K562 (cell line): ENCODE data around the gene SPATA3. TPM values are rescaled to one million over a fixed set of nuclear protein-coding genes. Genes with fewer than 3 reads are reported as not detected.

Source experiments
- CHD1 ChIP-seq: fragments of 200-600 bp; sonication (generic); IDR thresholded peaks from one replicate; pipeline ENCODE4 v1.6.1; 2012; ENCODE audit warnings: mild to moderate bottlenecking, moderate library complexity, low read length, inconsistent platforms
- CREB1 ChIP-seq, 2 experiments: sonication (generic) in 1 of 2; formaldehyde crosslinking in 1 of 2; IDR thresholded peaks; 2 replicates each; pipeline versions ENCODE4 v1.6.1 to v1.8.0; 2012 to 2022; ENCODE audit warnings: inconsistent platforms in 1 of 2, mild to moderate bottlenecking in 1 of 2, missing genetic modification reagents in 1 of 2, moderate library complexity in 1 of 2
- FOXM1 ChIP-seq, 2 experiments: fragments of 450-650 bp in 1 of 2; sonication (generic) in 1 of 2; formaldehyde crosslinking in 1 of 2; IDR thresholded peaks; 2 replicates each; pipeline versions ENCODE4 v1.6.1 to v1.9.0; 2017 to 2022; ENCODE audit warnings: low read depth in 2 of 2, mild to moderate bottlenecking in 2 of 2, missing genetic modification reagents in 1 of 2, moderate library complexity in 1 of 2
- FUS ChIP-seq: fragments of 200-400 bp; formaldehyde crosslinking; optimal IDR thresholded peaks from 2 replicates; pipeline ENCODE3; 2017; ENCODE audit warnings: low read depth, low read length
- HNRNPH1 ChIP-seq: fragments of 200-400 bp; formaldehyde crosslinking; optimal IDR thresholded peaks from 2 replicates; pipeline ENCODE3; 2017; ENCODE audit warnings: low read depth, mild to moderate bottlenecking, low read length, moderate library complexity
- HNRNPLL ChIP-seq: fragments of 200-400 bp; formaldehyde crosslinking; IDR thresholded peaks from 2 replicates; pipeline ENCODE4 v1.6.1; 2017; ENCODE audit warnings: low read length, low read depth, mild to moderate bottlenecking; ENCODE audit not compliant: poor library complexity, severe bottlenecking
- ILF3 ChIP-seq: fragments of 450-650 bp; IDR thresholded peaks from 2 replicates; pipeline ENCODE4 v1.6.1; 2018; ENCODE audit warnings: antibody characterized with exemption, mild to moderate bottlenecking, moderate library complexity, borderline replicate concordance
- KDM2B ChIP-seq: fragments of 250-450 bp; sonication (Bioruptor Pico); IDR thresholded peaks from 2 replicates; pipeline ENCODE4 v1.8.0; 2021; ENCODE audit warnings: mild to moderate bottlenecking, moderate library complexity
- KLF13 ChIP-seq: fragments of 450-650 bp; IDR thresholded peaks from 2 replicates; pipeline ENCODE4 v1.6.1; 2016; ENCODE audit warnings: missing genetic modification characterization, low read depth, mild to moderate bottlenecking, missing compliant biosample characterization, moderate library complexity, borderline replicate concordance
- NFATC3 ChIP-seq: fragments of 450-650 bp; IDR thresholded peaks from 2 replicates; pipeline ENCODE4 v1.6.1; 2017; ENCODE audit warnings: mild to moderate bottlenecking
- NUFIP1 ChIP-seq: fragments of 450-650 bp; IDR thresholded peaks from 2 replicates; pipeline ENCODE4 v1.6.1; 2018; ENCODE audit not compliant: partially characterized antibody
- SMAD2 ChIP-seq: fragments of 150-350 bp; IDR thresholded peaks from 2 replicates; pipeline ENCODE4 v1.6.1; 2014; ENCODE audit warnings: low read depth, mild to moderate bottlenecking, low read length
- SMAD3 ChIP-seq: fragments of 450-650 bp; formaldehyde crosslinking; conservative IDR thresholded peaks from 2 replicates; pipeline ENCODE4 v1.4.0; 2020; ENCODE audit warnings: mild to moderate bottlenecking
- SREBF1 ChIP-seq: fragments of 150-350 bp; IDR thresholded peaks from 2 replicates; pipeline ENCODE4 v1.6.1; 2014; ENCODE audit warnings: antibody characterized with exemption, low read depth, low read length, borderline replicate concordance
- TAF1 ChIP-seq: IDR thresholded peaks from 2 replicates; pipeline ENCODE4 v1.6.1; 2011; ENCODE audit warnings: mild to moderate bottlenecking, low read length, moderate library complexity; ENCODE audit not compliant: insufficient read depth, control insufficient read depth, severe bottlenecking; ENCODE audit errors: extremely low read depth
- THAP12 ChIP-seq: fragments of 250-450 bp; sonication (Bioruptor Pico); IDR thresholded peaks from 2 replicates; pipeline ENCODE4 v1.9.0; 2021; ENCODE audit warnings: mild to moderate bottlenecking, inconsistent platforms
- ZBTB1 ChIP-seq: sonication (generic); formaldehyde crosslinking; IDR thresholded peaks from 2 replicates; pipeline ENCODE4 v1.8.1; 2023; ENCODE audit warnings: missing genetic modification reagents, low read depth, mild to moderate bottlenecking, borderline replicate concordance
- ZNF277 ChIP-seq: fragments of 250-450 bp; sonication (Bioruptor Pico); IDR thresholded peaks from 2 replicates; pipeline ENCODE4 v1.8.0; 2022; ENCODE audit warnings: inconsistent platforms, mild to moderate bottlenecking, moderate library complexity, borderline replicate concordance
- ZNF561 ChIP-seq: fragments of 450-650 bp; formaldehyde crosslinking; conservative IDR thresholded peaks from 2 replicates; pipeline ENCODE4 v1.4.0; 2020; ENCODE audit warnings: mild to moderate bottlenecking, moderate library complexity
- ZNF668 ChIP-seq: fragments of 250-450 bp; sonication (Bioruptor Pico); IDR thresholded peaks from 2 replicates; pipeline ENCODE4 v1.8.0; 2022; ENCODE audit warnings: mild to moderate bottlenecking, inconsistent platforms
- polyA plus RNA-seq, 8 experiments: library from polyadenylated mRNA; depleted of rRNA in 4 of 8; stranded (reverse) in 5 of 8; unstranded in 3 of 8; fragments of >200 nt; fragmentation: Nextera tagmentation in 2 of 8; fragmentation: Illumina TruSeq in 1 of 8; extraction: Ambion mirVana in 2 of 8; extraction: Trizol in 1 of 8; gene quantifications; 2 replicates each; pipeline versions ENCODE4 v1.2.1 to v1.2.3, GENCODE V29; 2011 to 2014; ENCODE audit warnings: inconsistent platforms in 1 of 8, missing spikeins in 1 of 8
- total RNA-seq, 7 experiments: library from RNA; depleted of rRNA in 6 of 7; stranded (reverse); fragments of >200 nt in 6 of 7; fragmentation: Illumina TruSeq in 2 of 7; extraction: Trizol in 2 of 7; gene quantifications; 2 replicates each; pipeline versions ENCODE4 v1.2.1 to v1.2.3, GENCODE V29; 2011 to 2021; ENCODE audit warnings: low replicate concordance in 1 of 7
- TF ChIP-seq, protein P1 (sequence below): fragments of 450-650 bp; formaldehyde crosslinking; IDR thresholded peaks from 2 replicates; pipeline ENCODE4 v1.4.0; 2022; ENCODE audit warnings: mild to moderate bottlenecking, moderate library complexity

SPATA3 gene
- total and polyA plus RNA-seq, 9 of the 15 experiments (the other 6 are each of a cell fraction or from before 2014, with no cell fraction given) = not detected

DNA sequence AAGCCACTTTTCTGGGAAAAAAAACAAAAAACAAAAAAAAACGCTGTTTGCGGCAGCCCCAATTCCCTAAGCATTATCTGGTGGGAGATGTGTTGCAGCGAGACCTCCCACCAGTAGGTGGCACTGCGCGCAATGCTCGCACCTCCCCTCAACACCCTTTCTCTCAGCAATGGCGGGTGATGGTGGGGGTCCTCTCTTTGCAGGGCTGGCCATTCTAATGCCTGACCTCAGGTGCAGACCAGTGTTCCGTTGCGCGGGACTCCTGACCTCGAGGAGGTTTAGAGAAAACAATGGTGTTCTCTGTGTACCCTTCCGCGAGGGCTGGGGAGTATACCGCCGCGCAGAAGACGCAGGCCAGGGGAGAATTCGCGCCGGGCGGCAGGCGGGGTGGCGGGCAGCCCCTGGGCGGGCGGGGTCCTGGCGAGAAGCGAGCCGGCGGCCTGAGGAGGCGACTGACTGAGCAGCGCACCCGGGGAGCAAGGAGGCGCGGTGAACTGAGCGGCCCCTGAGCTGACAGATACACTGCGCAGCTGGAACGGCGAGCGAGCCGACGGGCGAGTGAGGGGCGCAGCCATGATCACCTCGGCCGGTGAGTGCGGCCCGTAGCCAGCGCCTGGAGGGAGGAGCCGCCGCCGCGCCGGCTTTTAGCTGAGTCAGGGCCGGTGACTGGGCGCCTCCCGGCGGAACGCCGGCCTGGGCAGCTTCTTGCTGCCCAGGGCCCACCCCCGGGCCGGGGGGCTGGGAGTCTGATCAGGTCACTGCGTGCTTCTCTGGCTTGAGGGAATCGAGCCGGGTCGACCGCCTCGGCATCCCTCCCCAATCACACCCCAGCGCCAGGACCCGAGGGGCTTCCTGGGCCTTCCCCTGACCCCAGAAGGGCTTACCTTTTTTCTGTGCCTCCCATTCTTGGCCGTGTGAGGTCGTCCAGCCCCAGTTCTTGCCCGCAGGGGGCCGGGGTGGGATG lies 60.8 kb downstream of the SPATA3 start, which contains the start of gene PSMD1 (continued):
- TF ChIP-seq ZNF277 (CRISPR knock-in tag) = no peak
- no peak for TF ChIP-seq SMAD3 (CRISPR knock-in tag)
- TF ChIP-seq ZNF668 = no peak
- TF ChIP-seq CHD1 = no peak
- TF ChIP-seq FOXM1 (IDR thresholded peaks at IDR 0.05; ENCODE audit: low read depth) = peak; percentile 50
- no peak for TF ChIP-seq FOXM1 (CRISPR knock-in tag; IDR thresholded peaks at IDR 0.05; ENCODE audit: low read depth)
- no peak for TF ChIP-seq ILF3
- TF ChIP-seq FUS = no peak
- no peak for TF ChIP-seq NFATC3
- TF ChIP-seq HNRNPH1 = no peak
- TF ChIP-seq TAF1 = no peak
- TF ChIP-seq NUFIP1 = no peak
- no peak for TF ChIP-seq ZBTB1 (CRISPR knock-in tag)
- TF ChIP-seq CREB1 (IDR thresholded peaks at IDR 0.05) = no peak; the same call in 1 of the 2 replicates
- no peak for TF ChIP-seq CREB1 (CRISPR knock-in tag; IDR thresholded peaks at IDR 0.05)
- no peak for TF ChIP-seq KLF13 (tag)
- peak; percentile 97 for TF ChIP-seq THAP12 (CRISPR knock-in tag)
- TF ChIP-seq SMAD2 = no peak
- TF ChIP-seq, protein P1, sequence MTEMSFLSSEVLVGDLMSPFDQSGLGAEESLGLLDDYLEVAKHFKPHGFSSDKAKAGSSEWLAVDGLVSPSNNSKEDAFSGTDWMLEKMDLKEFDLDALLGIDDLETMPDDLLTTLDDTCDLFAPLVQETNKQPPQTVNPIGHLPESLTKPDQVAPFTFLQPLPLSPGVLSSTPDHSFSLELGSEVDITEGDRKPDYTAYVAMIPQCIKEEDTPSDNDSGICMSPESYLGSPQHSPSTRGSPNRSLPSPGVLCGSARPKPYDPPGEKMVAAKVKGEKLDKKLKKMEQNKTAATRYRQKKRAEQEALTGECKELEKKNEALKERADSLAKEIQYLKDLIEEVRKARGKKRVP (CRISPR knock-in tag) = no peak
- no peak for TF ChIP-seq SREBF1
- TF ChIP-seq HNRNPLL = peak; percentile 52
- no peak for TF ChIP-seq KDM2B (CRISPR knock-in tag)
- no peak for TF ChIP-seq ZNF561 (CRISPR knock-in tag)
